Left ventricle myocardium inferior (tissue), 1 donor: ENCODE data around the gene ZNF831. TPM values are rescaled to one million over a fixed set of nuclear protein-coding genes. Genes with fewer than 3 reads are reported as not detected.

Source experiments
- DNase-seq: peaks from one replicate; pipeline ENCODE4 v3.0.0-alpha.2; 2020
- H3K27ac ChIP-seq: fragments of 200-600 bp; replicated peaks from 2 replicates; pipeline ENCODE4 v1.8.0; 2021
- H3K27me3 ChIP-seq: fragments of 200-600 bp; 2 replicates; pipeline ENCODE4 v1.8.0; 2021; ENCODE audit warnings: low read depth
- H3K36me3 ChIP-seq: fragments of 200-600 bp; 2 replicates; pipeline ENCODE4 v1.8.0; 2021
- H3K4me1 ChIP-seq: fragments of 200-600 bp; 2 replicates; pipeline ENCODE4 v1.8.0; 2021
- H3K4me3 ChIP-seq: fragments of 200-600 bp; 2 replicates; pipeline ENCODE4 v1.8.0; 2021; ENCODE audit warnings: mild to moderate bottlenecking, moderate library complexity
- H3K9me3 ChIP-seq: fragments of 200-600 bp; replicated peaks from 2 replicates; pipeline ENCODE4 v1.8.0; 2021
- intact Hi-C: fragments of 100-400 bp; cut with micrococcal nuclease; formaldehyde crosslinking; loops from one replicate; pipeline ENCODE4 v1.11.0; 2022
- total RNA-seq: library from RNA; stranded (reverse); fragmentation: NEBNext Ultra II Directional; extraction: Animal tissue kit (Norgen Biotek cat#: 25700); gene quantifications from one replicate; pipeline ENCODE4 v1.2.1, GENCODE V29; 2021
- TF ChIP-seq, protein P1 (sequence below): fragments of 200-600 bp; IDR thresholded peaks from 2 replicates; pipeline ENCODE4 v1.8.0; 2021; ENCODE audit warnings: antibody characterized with exemption, mild to moderate bottlenecking, borderline replicate concordance
- donor health status: DM: no; HTN: yes; CAD: no; lungs with severe emphysema.

Gene ZNF831
- total RNA-seq, 1 donor from 2014 or later, result 0.05 TPM

DNA sequence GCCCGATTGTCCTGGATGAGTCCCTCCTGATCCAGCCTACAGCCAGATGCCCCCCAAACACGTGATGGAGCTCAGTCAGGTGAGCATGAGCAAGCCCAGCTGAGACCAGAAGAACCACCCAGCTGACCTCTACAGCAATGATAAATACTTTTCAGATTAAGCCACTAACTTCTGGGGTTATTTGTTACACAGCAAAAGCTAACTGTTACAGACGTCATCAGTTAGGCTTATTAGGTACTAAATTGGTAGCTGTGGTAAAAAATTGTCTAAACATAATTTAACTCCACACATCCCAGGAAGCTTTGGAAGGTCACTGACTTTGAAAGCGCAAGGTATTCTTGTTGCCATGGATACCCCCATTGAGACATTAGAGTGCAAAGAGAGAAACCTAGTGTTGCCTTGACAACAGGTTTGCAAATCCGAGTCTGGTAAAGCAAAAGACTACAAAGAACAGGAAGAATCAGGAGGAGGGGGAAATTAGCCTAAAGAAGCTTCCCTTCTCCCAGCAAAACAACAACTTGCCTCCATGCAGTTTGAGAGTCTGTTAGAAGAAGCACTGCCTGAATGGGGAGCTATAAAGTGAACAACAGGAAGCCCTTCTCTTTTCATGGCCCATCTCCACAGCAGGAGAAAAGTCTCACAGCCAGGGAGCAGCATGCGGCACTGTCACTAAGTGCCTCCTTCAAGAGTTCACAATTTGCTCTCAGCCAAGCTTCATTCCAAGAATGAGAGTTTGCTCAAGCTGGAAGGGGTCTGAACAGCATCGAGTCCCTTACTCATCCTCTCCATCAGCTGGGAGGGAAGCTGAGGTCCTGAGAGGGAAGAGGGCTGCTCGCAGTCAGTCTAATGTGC is 41.7 kb upstream of the ZNF831 start:
- intact Hi-C loops, result no loop called here
- Histone ChIP-seq H3K9me3 (peaks cover 8% of the 10 kb centered on the region), H3K27ac (no peak overlapping the region), H3K4me3 (no peak overlapping the region), H3K4me1 (no peaks in the 10 kb centered on the region), H3K27me3 (peaks cover 25% of the 10 kb centered on the region), H3K36me3 (no peaks in the 10 kb centered on the region)
- TF ChIP-seq, protein P1, sequence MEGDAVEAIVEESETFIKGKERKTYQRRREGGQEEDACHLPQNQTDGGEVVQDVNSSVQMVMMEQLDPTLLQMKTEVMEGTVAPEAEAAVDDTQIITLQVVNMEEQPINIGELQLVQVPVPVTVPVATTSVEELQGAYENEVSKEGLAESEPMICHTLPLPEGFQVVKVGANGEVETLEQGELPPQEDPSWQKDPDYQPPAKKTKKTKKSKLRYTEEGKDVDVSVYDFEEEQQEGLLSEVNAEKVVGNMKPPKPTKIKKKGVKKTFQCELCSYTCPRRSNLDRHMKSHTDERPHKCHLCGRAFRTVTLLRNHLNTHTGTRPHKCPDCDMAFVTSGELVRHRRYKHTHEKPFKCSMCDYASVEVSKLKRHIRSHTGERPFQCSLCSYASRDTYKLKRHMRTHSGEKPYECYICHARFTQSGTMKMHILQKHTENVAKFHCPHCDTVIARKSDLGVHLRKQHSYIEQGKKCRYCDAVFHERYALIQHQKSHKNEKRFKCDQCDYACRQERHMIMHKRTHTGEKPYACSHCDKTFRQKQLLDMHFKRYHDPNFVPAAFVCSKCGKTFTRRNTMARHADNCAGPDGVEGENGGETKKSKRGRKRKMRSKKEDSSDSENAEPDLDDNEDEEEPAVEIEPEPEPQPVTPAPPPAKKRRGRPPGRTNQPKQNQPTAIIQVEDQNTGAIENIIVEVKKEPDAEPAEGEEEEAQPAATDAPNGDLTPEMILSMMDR, result no peak
- no peak for DNase-seq

DNA sequence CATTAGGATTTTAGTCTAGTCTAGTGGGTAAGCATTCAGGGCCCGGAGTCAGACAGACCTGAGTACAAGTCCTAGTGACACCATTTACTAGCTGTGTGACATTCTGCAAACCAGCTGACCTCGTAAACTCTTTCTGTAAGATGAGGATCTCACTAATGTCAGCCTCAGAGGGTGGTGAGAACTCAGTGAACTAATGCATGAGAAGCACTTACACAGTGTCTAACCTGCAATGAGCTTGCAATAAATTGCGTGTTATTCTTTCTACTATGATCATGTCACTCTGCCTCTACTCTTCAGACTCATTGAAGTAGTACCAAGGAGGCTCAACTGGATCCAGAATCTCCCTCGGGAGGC is 41.1 kb upstream of the ZNF831 start:
- TF ChIP-seq, protein P1, result no peak
- peaks cover 25% of the 10 kb centered on the region for H3K27me3 ChIP-seq
- DNase-seq, result no peak

DNA sequence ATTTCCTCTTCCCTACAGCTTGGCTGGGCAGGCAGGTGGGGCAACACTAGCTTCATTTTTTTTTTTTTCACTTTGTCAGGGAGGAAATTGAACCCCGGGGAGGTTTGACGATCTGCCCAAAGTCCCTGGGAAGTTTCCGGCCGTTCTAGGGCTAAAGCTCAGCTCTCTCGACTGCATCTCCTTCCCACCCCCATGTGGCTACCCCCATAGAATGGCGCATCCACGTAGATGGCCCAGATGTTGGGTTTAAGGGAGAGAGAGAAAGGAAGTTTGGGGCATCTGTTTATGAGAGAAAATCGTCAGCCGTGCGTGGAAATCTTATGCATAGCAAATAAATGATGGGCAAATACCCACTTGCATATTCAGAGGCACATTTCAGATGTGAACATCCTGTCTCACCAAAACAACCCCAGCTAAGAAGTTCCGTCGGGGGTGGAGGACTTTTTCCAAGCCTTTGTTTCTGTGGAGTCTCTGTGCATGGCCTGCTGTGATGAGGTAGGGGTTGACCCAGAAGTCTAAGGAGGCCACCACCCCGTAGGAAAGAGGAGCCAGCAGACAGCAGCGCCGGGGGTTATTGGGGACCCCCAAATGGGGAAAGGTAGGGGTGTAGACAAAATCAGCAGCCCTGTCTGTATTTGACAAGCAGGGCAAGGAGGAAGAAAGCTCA is 40.5 kb upstream of the ZNF831 start:
- intact Hi-C loops, result no loop called here
- Histone ChIP-seq H3K4me3 (no peak overlapping the region), H3K27ac (no peak overlapping the region), H3K9me3 (peaks cover 8% of the 10 kb centered on the region), H3K4me1 (no peaks in the 10 kb centered on the region), H3K27me3 (peaks cover 30% of the 10 kb centered on the region), H3K36me3 (no peaks in the 10 kb centered on the region)
- TF ChIP-seq, protein P1, result no peak
- DNase-seq, result no peak

More for the DNA sequence above, 41.1 kb upstream of the ZNF831 start:
- intact Hi-C loops, result no loop called here
- Histone ChIP-seq H3K27ac (no peak overlapping the region), H3K36me3 (no peaks in the 10 kb centered on the region), H3K4me1 (no peaks in the 10 kb centered on the region), H3K4me3 (no peak overlapping the region), H3K9me3 (peaks cover 8% of the 10 kb centered on the region)

DNA sequence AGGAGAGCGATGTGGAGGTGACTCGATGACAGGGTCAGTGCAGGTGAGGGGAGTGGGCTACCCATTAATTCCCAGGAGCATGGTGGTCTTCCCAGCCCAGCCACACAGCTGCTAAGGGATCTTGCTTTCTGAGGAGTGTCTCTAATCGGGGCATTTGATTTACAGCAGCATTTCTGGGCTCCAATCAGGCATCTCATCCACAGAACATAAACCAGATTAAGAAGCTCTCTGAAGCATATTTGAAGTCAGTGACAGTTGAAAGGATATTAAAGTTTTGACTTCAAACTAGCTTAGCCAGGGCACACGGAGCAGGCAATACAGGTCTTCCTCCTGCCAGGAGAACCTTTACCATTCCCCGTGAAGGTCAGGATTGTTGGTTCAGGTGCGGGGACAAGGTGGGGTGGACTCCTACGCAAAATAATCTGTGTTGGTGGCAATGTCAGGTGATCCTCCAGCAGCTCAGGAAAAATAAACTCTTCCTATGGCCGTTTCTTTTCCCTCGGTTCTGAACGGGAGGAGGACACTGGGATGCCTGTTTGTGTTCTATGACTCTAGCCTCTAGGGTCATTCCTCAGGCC is 39.9 kb upstream of the ZNF831 start:
- Histone ChIP-seq H3K4me3 (no peak overlapping the region), H3K27me3 (peaks cover 30% of the 10 kb centered on the region), H3K27ac (no peak overlapping the region), H3K4me1 (no peaks in the 10 kb centered on the region), H3K9me3 (peaks cover 8% of the 10 kb centered on the region), H3K36me3 (no peaks in the 10 kb centered on the region)
- TF ChIP-seq, protein P1, result no peak
- DNase-seq, result no peak
- intact Hi-C loops, result no loop called here

DNA sequence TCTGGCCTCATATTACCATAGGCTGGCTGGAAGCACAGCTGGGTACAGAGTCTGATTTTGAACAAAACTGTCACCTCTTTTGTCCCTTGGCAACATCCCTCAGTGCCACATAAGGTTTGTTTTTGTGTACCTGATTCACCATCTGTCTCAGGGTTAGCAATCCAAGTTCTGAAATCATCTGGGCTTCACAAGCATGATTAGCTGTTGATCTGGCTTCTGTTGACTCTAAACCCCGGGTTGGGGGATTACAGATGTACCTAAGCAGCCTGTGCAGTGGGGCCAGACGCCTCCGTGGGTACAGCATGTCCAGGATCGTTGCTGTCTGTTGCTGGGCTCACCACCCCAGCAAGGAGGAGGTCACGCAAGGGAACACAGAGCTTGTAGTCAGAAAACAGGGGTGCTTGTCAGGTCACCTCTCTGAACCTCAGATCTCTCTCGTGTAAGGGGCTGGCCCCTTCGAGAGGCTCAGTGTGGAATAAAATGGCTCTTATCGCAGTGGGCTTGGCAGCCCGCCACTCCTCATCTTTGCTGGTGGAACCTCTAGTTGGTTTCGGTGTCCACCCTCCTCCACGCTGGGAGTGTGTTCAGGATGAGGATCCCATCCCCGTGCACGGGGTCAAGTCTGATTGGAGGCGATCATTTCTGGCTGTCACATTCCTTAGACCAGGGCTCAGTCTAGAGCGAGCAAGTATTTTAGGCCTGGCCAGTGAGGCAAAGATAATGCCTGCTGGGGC is 39.2 kb upstream of the ZNF831 start:
- TF ChIP-seq, protein P1, result no peak
- DNase-seq, result no peak
- no peaks in the 10 kb centered on the region for H3K36me3 ChIP-seq
- peaks cover 30% of the 10 kb centered on the region for H3K27me3 ChIP-seq
- intact Hi-C loops, result no loop called here
- H3K9me3 ChIP-seq, result peaks cover 8% of the 10 kb centered on the region
- no peak overlapping the region for H3K4me3 ChIP-seq
- no peak overlapping the region for H3K27ac ChIP-seq
- H3K4me1 ChIP-seq, result no peaks in the 10 kb centered on the region
